HK-2 (cell line): ENCODE data around the gene NUDT21.
"Not testable (repeated sequence)": the region's sequence is repeated elsewhere in the genome, so short reads cannot be mapped to it uniquely, and the experiment has no call there.

Experiments
- DNase-seq: peaks from one replicate; pipeline ENCODE4 v3.0.0-alpha.2; 2018; ENCODE audit not compliant: unreplicated experiment

The NUDT21 gene

GRCh38 chr16:56450986-56451752 lies at the start of gene NUDT21, which contains the start of gene OGFOD1:
Gene NUDT21 (minus strand): TSS chr16:56451332. CDS start chr16:56451202, 130 bp downstream.
Gene OGFOD1 (plus strand): TSS chr16:56451554. CDS start chr16:56451613, 59 bp downstream.
- DNase-seq = peak; percentile 94

- no peak for DNase-seq
Observed at GRCh38 chr16:56493815-56494214, 42.7 kb upstream of the NUDT21 start.

GRCh38 chr16:56493126-56493525 lies 42.0 kb upstream of the NUDT21 start:
- DNase-seq = no peak

- no peak for DNase-seq
Observed at GRCh38 chr16:56491657-56492261, 40.6 kb upstream of the NUDT21 start.

GRCh38 chr16:56488868-56489267 lies 37.7 kb upstream of the NUDT21 start:
- not testable (repeated sequence) for DNase-seq

GRCh38 chr16:56488035-56488434 lies 36.9 kb upstream of the NUDT21 start:
- DNase-seq = no peak

- no peak for DNase-seq
Observed at GRCh38 chr16:56483394-56483793, 32.3 kb upstream of the NUDT21 start.

- DNase-seq = no peak
Observed at GRCh38 chr16:56482683-56483236, 31.6 kb upstream of the NUDT21 start.

- no peak for DNase-seq
Observed at GRCh38 chr16:56481468-56482122, 30.5 kb upstream of the NUDT21 start.

GRCh38 chr16:56480776-56481467 lies 29.8 kb upstream of the NUDT21 start:
- no peak for DNase-seq

- DNase-seq = no peak
Observed at GRCh38 chr16:56479469-56479868, 28.3 kb upstream of the NUDT21 start.

- DNase-seq = no peak
Observed at GRCh38 chr16:56478281-56479049, 27.3 kb upstream of the NUDT21 start.

- DNase-seq = peak; percentile 44
Observed at GRCh38 chr16:56477096-56477878, 26.2 kb upstream of the NUDT21 start.

- DNase-seq = no peak
Observed at GRCh38 chr16:56475201-56475600, 24.1 kb upstream of the NUDT21 start.

- no peak for DNase-seq
Observed at GRCh38 chr16:56470666-56471065, 19.5 kb upstream of the NUDT21 start.

- DNase-seq = no peak
Observed at GRCh38 chr16:56470232-56470631, 19.1 kb upstream of the NUDT21 start.

GRCh38 chr16:56469748-56470147 lies 18.6 kb upstream of the NUDT21 start:
- DNase-seq = no peak

- DNase-seq = no peak
Observed at GRCh38 chr16:56468800-56469199, 17.7 kb upstream of the NUDT21 start.

- DNase-seq = no peak
Observed at GRCh38 chr16:56466344-56466743, 15.2 kb upstream of the NUDT21 start.

GRCh38 chr16:56463153-56463552 lies 12.0 kb upstream of the NUDT21 start:
- no peak for DNase-seq
